Measurements from ENCODE around the gene CYB561. TPM values are rescaled to one million over a fixed set of nuclear protein-coding genes. Genes with fewer than 3 reads are reported as not detected.

The CYB561 gene
- total and polyA plus RNA-seq, 2 of the 4 experiments (the other 2 are of a cell fraction) = 2.5 to 3.0 TPM

DNA sequence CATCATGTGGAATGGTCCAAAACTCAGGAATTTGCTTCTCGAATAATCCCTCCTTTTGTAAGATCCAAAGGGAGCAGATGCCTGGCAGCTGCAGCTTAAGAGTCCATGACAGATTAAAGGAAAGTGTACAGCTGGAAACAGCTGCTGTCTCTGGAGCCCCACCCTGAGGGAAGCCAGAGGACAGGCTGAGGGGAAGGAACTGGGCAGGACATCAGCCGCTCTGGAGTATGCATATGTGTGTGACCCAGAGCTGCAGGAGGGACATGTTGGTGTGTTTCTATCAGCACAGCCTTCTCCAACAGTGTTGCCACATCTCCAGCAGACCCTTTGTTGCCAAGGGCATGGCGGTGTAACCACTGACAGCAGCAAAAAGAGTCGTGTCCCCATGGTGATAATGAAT lies 46.2 kb downstream of the CYB561 start:
- POLR2A ChIA-PET (ENCODE audit: unreplicated experiment) = no interaction called here
- Histone ChIP-seq H2BK5ac (ENCODE audit: low read depth, low read length, poor library complexity, severe bottlenecking) (no peak overlapping the region), H2AK9ac (replicated peaks; ENCODE audit: low read depth, low read length, poor library complexity) (no peak overlapping the region), H3K4me3 (ENCODE audit: insufficient read depth, low read depth, low read length) (no peak overlapping the region), H3K36me3 (ENCODE audit: control insufficient read depth, insufficient read depth, low read length) (peaks cover 14% of the 10 kb centered on the region), H3K27me3 (ENCODE audit: control insufficient read depth, insufficient read depth, low read length) (no peaks in the 10 kb centered on the region), H3K23ac (ENCODE audit: low read depth, low read length) (no peak overlapping the region), H2AFZ (replicated peaks; ENCODE audit: low read length, poor library complexity) (no peak overlapping the region), H2BK20ac (ENCODE audit: low read depth, low read length) (no peak overlapping the region), H3K56ac (ENCODE audit: extremely low read depth, insufficient read depth, low read length) (no peak overlapping the region), H3K9ac (ENCODE audit: low read depth, low read length) (no peak overlapping the region), H4K8ac (ENCODE audit: low read depth in 2 of 2, low read length in 2 of 2) (peak overlapping the region in 1 of 2 experiments; percentile 6; a peak in 1 of 4 replicates), H4K5ac (ENCODE audit: low read depth, low read length) (no peak overlapping the region), H3K4me1 (ENCODE audit: control insufficient read depth, insufficient read depth, low read length) (peaks cover 21% of the 10 kb centered on the region), H3K4ac (ENCODE audit: low read depth, low read length) (peak overlapping the region; percentile 8; the same call in 1 of the 2 replicates), H2BK120ac (ENCODE audit: low read depth, low read length) (no peak overlapping the region), H3K27ac (ENCODE audit: insufficient read depth, low read length) (peak overlapping the region; percentile 24; the same call in 1 of the 2 replicates), H3K18ac (ENCODE audit: low read depth, low read length) (no peak overlapping the region), H3K14ac (replicated peaks; ENCODE audit: low read depth, low read length) (peak overlapping the region; percentile 3), H2BK15ac (ENCODE audit: low read depth, low read length) (no peak overlapping the region), H3K79me1 (ENCODE audit: low read depth in 1 of 2, low read length in 2 of 2) (peaks cover 0 to 15% of the 10 kb centered on the region in 2 experiments; a peak in 3 of 4 replicates), H4K20me1 (ENCODE audit: insufficient read depth, low read length) (peaks cover 2% of the 10 kb centered on the region; the same call in 1 of the 2 replicates), H2AK5ac (ENCODE audit: low read depth, low read length) (peak overlapping the region; percentile 33), H4K91ac (ENCODE audit: insufficient read depth, low read depth, low read length) (no peak overlapping the region), H3K9me3 (ENCODE audit: control insufficient read depth, insufficient read depth, low read length) (no peaks in the 10 kb centered on the region), H3K9me1 (ENCODE audit: insufficient read depth, low read length) (peaks cover 19% of the 10 kb centered on the region), H3K4me2 (ENCODE audit: low read depth, low read length) (peak overlapping the region; percentile 11; the same call in 1 of the 2 replicates)
- peak; percentile 45 for DNase-seq
- CTCF ChIA-PET = interaction anchor here (0.6 kb wide), 1 partner anchor 1412 kb away, joined by 8 read pairs; no protein-coding TSS in a partner anchor
- WGBS, 2 experiments (ENCODE audit: extremely low coverage in 2 of 2, insufficient read length in 1 of 2) = no CpG with 5 or more reads among the region's 4 CpGs
- TF ChIP-seq, protein P1, sequence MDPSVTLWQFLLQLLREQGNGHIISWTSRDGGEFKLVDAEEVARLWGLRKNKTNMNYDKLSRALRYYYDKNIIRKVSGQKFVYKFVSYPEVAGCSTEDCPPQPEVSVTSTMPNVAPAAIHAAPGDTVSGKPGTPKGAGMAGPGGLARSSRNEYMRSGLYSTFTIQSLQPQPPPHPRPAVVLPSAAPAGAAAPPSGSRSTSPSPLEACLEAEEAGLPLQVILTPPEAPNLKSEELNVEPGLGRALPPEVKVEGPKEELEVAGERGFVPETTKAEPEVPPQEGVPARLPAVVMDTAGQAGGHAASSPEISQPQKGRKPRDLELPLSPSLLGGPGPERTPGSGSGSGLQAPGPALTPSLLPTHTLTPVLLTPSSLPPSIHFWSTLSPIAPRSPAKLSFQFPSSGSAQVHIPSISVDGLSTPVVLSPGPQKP (IDR thresholded peaks at IDR 0.05; ENCODE audit: borderline replicate concordance, low read depth, low read length) = no peak
- no peak for TF ChIP-seq MAZ (IDR thresholded peaks at IDR 0.05; ENCODE audit: borderline replicate concordance, low read depth, low read length)
- TF ChIP-seq SMC3 (IDR thresholded peaks at IDR 0.05; ENCODE audit: low read depth, low read length) = no peak
- TF ChIP-seq, protein P2, sequence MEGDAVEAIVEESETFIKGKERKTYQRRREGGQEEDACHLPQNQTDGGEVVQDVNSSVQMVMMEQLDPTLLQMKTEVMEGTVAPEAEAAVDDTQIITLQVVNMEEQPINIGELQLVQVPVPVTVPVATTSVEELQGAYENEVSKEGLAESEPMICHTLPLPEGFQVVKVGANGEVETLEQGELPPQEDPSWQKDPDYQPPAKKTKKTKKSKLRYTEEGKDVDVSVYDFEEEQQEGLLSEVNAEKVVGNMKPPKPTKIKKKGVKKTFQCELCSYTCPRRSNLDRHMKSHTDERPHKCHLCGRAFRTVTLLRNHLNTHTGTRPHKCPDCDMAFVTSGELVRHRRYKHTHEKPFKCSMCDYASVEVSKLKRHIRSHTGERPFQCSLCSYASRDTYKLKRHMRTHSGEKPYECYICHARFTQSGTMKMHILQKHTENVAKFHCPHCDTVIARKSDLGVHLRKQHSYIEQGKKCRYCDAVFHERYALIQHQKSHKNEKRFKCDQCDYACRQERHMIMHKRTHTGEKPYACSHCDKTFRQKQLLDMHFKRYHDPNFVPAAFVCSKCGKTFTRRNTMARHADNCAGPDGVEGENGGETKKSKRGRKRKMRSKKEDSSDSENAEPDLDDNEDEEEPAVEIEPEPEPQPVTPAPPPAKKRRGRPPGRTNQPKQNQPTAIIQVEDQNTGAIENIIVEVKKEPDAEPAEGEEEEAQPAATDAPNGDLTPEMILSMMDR (conservative IDR thresholded peaks at IDR 0.05; ENCODE audit: low read depth, low read length) = no peak
- no peak for TF ChIP-seq POLR2A (IDR thresholded peaks at IDR 0.05; ENCODE audit: low read depth, low read length)
- 0 out of 2 replicates have a peak, but pooled peaks have one; percentile 20 for TF ChIP-seq CEBPB (IDR thresholded peaks at IDR 0.05; ENCODE audit: low read depth, low read length)
- BruUV-seq (replicated peaks) = no TSS peak
- intact Hi-C loops (cut with micrococcal nuclease) (loop anchor here (5.0 to 10.0 kb wide), 3 partner anchors 48 to 845 kb away; no protein-coding TSS in a partner anchor), dilution Hi-C loops (cut with HindIII; ENCODE audit: low sequenced_read_pairs, unreplicated experiment) (no loop called here), in situ Hi-C loops (cut with MboI; ENCODE audit: low sequenced_read_pairs) (loop anchor here (10.0 kb wide), 1 partner anchor 705 kb away; no protein-coding TSS in a partner anchor)
- ATAC-seq (ENCODE audit: low read depth) = peak; percentile 52

All from IMR-90 (cell line).